Stomach (tissue), 4 donors: ENCODE measurements around the gene ETNK2.

Experiments
- EP300 ChIP-seq: sonication (generic); formaldehyde crosslinking; IDR thresholded peaks from one replicate; pipeline ENCODE4 v1.6.1; 2017; ENCODE audit warnings: antibody characterized with exemption
- POLR2A ChIP-seq, 4 donors: fragments of 450-650 bp; IDR thresholded peaks; one replicate each; pipeline ENCODE4 v1.6.1; 2016; ENCODE audit warnings: antibody characterized with exemption in 4 of 4, control low read depth in 2 of 4, mild to moderate bottlenecking in 1 of 4, moderate library complexity in 1 of 4
- POLR2AphosphoS5 ChIP-seq, 3 donors: sonication (generic); formaldehyde crosslinking; IDR thresholded peaks; one replicate each; pipeline ENCODE4 v1.6.1; 2016; ENCODE audit warnings: antibody characterized with exemption in 3 of 3
- TF ChIP-seq, protein P1 (sequence below), 7 experiments: fragments of 450-650 bp in 4 of 7; fragments of 200-600 bp in 3 of 7; sonication (generic) in 3 of 7; IDR thresholded peaks; one replicate each; pipeline ENCODE4 v1.5.1; 2016 to 2019; ENCODE audit warnings: antibody characterized with exemption in 7 of 7, control low read depth in 2 of 7, mild to moderate bottlenecking in 1 of 7

DNA sequence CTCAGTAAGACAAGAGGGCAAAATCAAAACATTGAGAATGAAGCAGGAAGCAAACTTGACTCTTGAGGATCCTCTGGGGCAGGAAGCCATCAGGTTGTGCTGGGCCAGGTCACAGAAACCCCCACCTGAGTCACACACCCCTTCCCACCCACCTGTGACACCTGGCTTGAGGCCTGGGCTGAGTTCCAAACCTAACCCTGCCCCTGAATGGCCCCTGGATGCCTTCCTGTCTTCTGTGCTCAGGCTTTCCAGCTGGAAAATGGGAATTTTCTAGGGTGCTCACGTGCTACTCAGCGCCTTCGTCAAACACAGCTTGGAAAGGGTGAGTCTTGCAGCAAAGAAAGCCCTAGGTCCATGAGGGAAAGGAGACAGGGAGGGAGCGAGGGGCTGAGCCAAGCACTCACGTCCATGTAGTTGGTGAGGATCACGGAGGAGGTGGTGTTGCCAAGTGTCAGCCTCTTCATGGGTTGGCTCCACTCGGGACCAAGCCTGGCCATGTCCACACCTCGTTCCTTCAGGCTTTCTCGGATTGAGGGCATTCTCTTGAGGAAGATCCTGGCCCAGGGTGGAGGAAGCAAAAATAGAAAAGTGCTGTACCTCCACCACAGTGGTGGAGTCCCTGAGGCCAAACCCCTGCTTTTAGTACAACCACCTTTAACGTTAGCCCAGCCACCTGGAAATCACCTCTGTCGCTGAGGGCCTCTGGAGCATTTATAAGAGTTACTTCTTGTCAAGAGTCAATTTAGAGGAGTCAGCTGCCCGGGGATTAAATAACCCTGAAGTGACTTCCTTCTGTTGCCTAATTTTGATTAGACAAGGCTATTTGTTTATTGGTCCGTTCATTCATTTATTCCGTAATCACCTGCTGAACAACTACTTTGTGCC lies 10.0 kb upstream of the ETNK2 start:
- TF ChIP-seq, protein P1, sequence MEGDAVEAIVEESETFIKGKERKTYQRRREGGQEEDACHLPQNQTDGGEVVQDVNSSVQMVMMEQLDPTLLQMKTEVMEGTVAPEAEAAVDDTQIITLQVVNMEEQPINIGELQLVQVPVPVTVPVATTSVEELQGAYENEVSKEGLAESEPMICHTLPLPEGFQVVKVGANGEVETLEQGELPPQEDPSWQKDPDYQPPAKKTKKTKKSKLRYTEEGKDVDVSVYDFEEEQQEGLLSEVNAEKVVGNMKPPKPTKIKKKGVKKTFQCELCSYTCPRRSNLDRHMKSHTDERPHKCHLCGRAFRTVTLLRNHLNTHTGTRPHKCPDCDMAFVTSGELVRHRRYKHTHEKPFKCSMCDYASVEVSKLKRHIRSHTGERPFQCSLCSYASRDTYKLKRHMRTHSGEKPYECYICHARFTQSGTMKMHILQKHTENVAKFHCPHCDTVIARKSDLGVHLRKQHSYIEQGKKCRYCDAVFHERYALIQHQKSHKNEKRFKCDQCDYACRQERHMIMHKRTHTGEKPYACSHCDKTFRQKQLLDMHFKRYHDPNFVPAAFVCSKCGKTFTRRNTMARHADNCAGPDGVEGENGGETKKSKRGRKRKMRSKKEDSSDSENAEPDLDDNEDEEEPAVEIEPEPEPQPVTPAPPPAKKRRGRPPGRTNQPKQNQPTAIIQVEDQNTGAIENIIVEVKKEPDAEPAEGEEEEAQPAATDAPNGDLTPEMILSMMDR (IDR thresholded peaks at IDR 0.05): no peak
- no peak for TF ChIP-seq POLR2A (IDR thresholded peaks at IDR 0.05)
- TF ChIP-seq POLR2AphosphoS5 (IDR thresholded peaks at IDR 0.05): no peak
- TF ChIP-seq EP300: no peak
